Vein endothelial cell (primary cell): ENCODE data around the gene CBR3. TPM values are rescaled to one million over a fixed set of nuclear protein-coding genes. Genes with fewer than 3 reads are reported as not detected.

Source experiments
- total RNA-seq: library from RNA; depleted of rRNA; stranded (reverse); fragments of >200 nt; gene quantifications from 2 replicates; pipeline ENCODE4 v1.2.3, GENCODE V29; 2012

CBR3 gene
- 6.2 and 10.9 TPM in 2 replicates for total RNA-seq

GRCh38 chr21:36134803-36135390 is at the start of gene CBR3:
Gene CBR3 (plus strand): TSS chr21:36135079. CDS start chr21:36135193, 114 bp downstream.

GRCh38 chr21:36156815-36157670 is 22.2 kb downstream of the CBR3 start, which contains the start of gene DOP1B:
Gene DOP1B (plus strand): TSS chr21:36156824. CDS start chr21:36164734, 7,910 bp downstream.

Other genes with a start within 250 kb of the CBR3 start
- gene SETD4, start 74.6 kb upstream of the CBR3 start, total RNA-seq, result 10.1 and 18.2 TPM in 2 replicates
- 25.5 and 32.2 TPM in 2 replicates for gene CBR1, start 65.1 kb upstream of the CBR3 start, total RNA-seq
- gene DOP1B, start 21.7 kb downstream of the CBR3 start, total RNA-seq, result 11.8 and 12.1 TPM in 2 replicates
- 30.7 and 34.4 TPM in 2 replicates for gene MORC3, start 185.1 kb downstream of the CBR3 start, total RNA-seq